NT2/D1 (cell line): ENCODE measurements around the gene ADORA2A.

ENCODE experiments used
- DNase-seq: peaks from one replicate; pipeline ENCODE4 v3.0.0-alpha.2; 2011; ENCODE audit warnings: low read depth, low spot score
- H3K27me3 ChIP-seq: 2 replicates; pipeline ENCODE4 v1.6.0; 2011; ENCODE audit warnings: mild to moderate bottlenecking; ENCODE audit not compliant: insufficient read length, insufficient read depth
- H3K36me3 ChIP-seq: 2 replicates; pipeline ENCODE4 v1.6.1; 2011; ENCODE audit warnings: mild to moderate bottlenecking, low read length, mixed read lengths; ENCODE audit not compliant: insufficient read depth, insufficient read length
- H3K4me1 ChIP-seq: 2 replicates; pipeline ENCODE4 v1.5.1; 2011; ENCODE audit not compliant: insufficient read depth, insufficient read length
- H3K4me3 ChIP-seq: 2 replicates; pipeline ENCODE4 v1.5.1; 2011; ENCODE audit warnings: low read depth; ENCODE audit not compliant: insufficient read length
- H3K9ac ChIP-seq: 2 replicates; pipeline ENCODE4 v1.6.0; 2011; ENCODE audit warnings: low read depth; ENCODE audit not compliant: insufficient read length
- H3K9me3 ChIP-seq: 2 replicates; pipeline ENCODE4 v1.5.1; 2011; ENCODE audit warnings: mild to moderate bottlenecking, low read length; ENCODE audit not compliant: insufficient read depth
- SUZ12 ChIP-seq: IDR thresholded peaks from 2 replicates; pipeline ENCODE4 v1.6.1; 2011; ENCODE audit not compliant: insufficient read length, insufficient read depth; ENCODE audit errors: extremely low read depth
- YY1 ChIP-seq: IDR thresholded peaks from 2 replicates; pipeline ENCODE4 v1.6.1; 2011; ENCODE audit not compliant: insufficient read length, insufficient read depth
- ZNF274 ChIP-seq: IDR thresholded peaks from 2 replicates; pipeline ENCODE4 v1.6.1; 2011; ENCODE audit warnings: mild to moderate bottlenecking, low read depth, low read length

ADORA2A gene

GRCh38 chr22:24404561-24405275 lies 22.7 kb upstream of the ADORA2A start:
- Histone ChIP-seq H3K9me3 (no peaks in the 10 kb centered on the region), H3K4me3 (no peak overlapping the region), H3K4me1 (peaks cover 7% of the 10 kb centered on the region), H3K36me3 (peaks cover 60% of the 10 kb centered on the region), H3K27me3 (no peaks in the 10 kb centered on the region), H3K9ac (no peak overlapping the region)
- TF ChIP-seq YY1 (no peak), SUZ12 (no peak), ZNF274 (no peak)
- DNase-seq: no peak

DNA sequence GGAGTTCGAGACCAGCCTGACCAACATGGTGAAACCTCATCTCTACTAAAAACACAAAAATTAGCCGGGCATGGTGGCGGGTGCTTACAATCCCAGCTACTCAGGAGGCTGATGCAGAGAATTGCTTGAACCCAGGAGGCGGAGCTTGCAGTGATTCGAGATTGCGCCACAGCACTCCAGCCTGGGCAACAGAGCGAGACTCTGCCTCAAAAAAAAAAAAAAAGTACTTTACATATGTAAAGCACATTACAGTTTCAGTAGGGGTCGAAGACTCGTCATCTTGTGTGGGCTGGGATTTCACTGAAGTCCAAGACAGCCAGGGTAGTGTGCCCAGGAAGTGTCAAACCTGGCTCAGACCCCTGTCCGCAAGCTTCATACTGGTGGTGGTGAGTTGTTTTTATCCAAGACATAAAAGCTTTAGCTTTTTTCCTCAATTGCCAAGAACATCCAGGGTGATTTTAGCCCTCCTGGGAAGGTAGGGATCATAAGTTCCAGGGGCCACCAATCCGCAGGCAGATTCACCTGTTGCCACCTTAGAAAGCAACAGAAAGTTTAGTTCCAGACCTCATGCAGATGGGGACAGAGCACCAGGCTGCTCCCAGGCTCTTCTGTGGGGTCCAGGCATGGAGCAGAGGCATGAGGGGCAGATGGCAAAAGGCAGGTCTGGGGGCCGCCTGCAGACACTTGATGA lies 21.6 kb upstream of the ADORA2A start:
- DNase-seq: no peak
- peaks cover 9% of the 10 kb centered on the region for H3K4me1 ChIP-seq
- H3K36me3 ChIP-seq: peaks cover 59% of the 10 kb centered on the region
- no peaks in the 10 kb centered on the region for H3K9me3 ChIP-seq
- H3K27me3 ChIP-seq: no peaks in the 10 kb centered on the region
- no peak overlapping the region for H3K9ac ChIP-seq
- no peak overlapping the region for H3K4me3 ChIP-seq
- no peak for TF ChIP-seq SUZ12
- no peak for TF ChIP-seq ZNF274
- TF ChIP-seq YY1: no peak

DNA sequence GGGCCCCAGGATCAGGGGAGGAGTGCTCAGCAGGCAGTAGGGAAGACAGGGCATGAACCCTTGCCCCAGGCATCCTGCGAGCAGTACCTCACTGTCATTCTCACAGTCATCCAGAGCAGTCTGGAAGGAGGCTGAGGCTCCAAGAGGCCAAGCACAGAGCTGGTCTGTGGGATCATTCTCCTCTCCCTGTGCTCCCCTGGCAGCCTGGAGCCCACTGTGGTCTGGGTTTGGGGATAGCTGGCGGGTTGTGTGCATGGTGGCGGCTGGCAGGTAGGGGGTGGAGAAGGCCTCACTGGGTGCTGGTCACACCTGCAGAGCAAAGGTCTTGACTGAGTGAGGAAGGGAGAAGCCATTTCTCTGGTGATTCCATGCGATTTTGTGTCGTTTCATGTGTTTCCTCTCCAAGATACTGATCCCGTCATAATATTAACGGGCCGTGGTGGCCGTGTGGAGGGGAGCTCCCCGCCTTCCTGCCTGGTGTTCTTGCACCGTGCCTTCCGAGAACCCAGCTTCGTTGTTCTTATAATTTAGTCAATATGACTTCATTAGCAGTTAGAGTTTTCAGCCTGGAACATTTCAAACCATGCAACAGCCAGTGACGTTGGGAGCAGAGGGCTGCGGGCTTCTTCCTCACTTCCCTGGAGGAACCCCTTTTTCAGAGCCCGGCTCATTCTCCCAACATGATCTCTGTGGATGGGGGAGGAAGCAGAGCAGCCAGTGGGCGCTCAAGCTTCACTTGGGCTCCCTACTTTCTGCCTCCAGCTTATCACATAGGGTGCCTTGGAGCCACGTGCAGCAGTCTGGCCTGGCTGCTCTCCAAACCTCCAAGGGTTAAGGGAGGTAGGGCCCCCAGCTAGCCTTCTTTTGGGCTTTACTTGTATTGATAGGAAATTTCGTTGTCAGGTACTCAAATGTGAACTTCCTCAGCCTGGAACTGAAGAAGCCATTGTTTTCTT lies 20.8 kb upstream of the ADORA2A start:
- Histone ChIP-seq H3K36me3 (peaks cover 54% of the 10 kb centered on the region), H3K9me3 (no peaks in the 10 kb centered on the region), H3K4me3 (no peak overlapping the region), H3K27me3 (no peaks in the 10 kb centered on the region), H3K9ac (no peak overlapping the region), H3K4me1 (peaks cover 9% of the 10 kb centered on the region)
- DNase-seq: no peak
- TF ChIP-seq SUZ12: no peak
- no peak for TF ChIP-seq YY1
- no peak for TF ChIP-seq ZNF274

- H3K27me3 ChIP-seq: no peaks in the 10 kb centered on the region
- DNase-seq: no peak
- TF ChIP-seq YY1 (no peak), ZNF274 (no peak), SUZ12 (no peak)
- H3K4me1 ChIP-seq: peaks cover 9% of the 10 kb centered on the region
- peaks cover 55% of the 10 kb centered on the region for H3K36me3 ChIP-seq
- no peak overlapping the region for H3K4me3 ChIP-seq
- H3K9ac ChIP-seq: no peak overlapping the region
- no peaks in the 10 kb centered on the region for H3K9me3 ChIP-seq
Measured at GRCh38 chr22:24407278-24407665, 20.1 kb upstream of the ADORA2A start.

DNA sequence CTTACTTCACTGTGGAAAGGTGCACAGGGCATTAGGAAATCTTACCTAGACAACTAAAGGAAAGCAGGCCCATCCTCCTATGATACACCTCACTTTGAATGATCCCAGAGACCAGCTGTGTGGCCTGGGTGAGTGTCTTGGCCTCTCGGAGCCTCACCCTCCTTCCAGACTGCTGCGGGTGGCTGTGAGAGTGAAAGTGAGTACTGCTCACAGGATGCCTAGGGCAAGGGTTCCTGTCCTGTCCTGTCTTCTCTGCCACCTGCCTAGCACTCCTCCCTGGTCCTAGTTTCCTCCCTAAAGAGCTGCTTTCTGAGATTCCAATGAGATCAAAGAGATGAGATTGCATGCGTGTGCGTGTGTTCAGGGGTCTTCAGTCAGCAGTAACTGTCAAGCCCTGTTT lies 19.5 kb upstream of the ADORA2A start:
- TF ChIP-seq SUZ12: no peak
- TF ChIP-seq ZNF274: no peak
- TF ChIP-seq YY1: no peak
- H3K9me3 ChIP-seq: no peaks in the 10 kb centered on the region
- peaks cover 59% of the 10 kb centered on the region for H3K36me3 ChIP-seq
- H3K4me1 ChIP-seq: peaks cover 9% of the 10 kb centered on the region
- H3K4me3 ChIP-seq: no peak overlapping the region
- DNase-seq: no peak
- H3K9ac ChIP-seq: no peak overlapping the region
- no peaks in the 10 kb centered on the region for H3K27me3 ChIP-seq

DNA sequence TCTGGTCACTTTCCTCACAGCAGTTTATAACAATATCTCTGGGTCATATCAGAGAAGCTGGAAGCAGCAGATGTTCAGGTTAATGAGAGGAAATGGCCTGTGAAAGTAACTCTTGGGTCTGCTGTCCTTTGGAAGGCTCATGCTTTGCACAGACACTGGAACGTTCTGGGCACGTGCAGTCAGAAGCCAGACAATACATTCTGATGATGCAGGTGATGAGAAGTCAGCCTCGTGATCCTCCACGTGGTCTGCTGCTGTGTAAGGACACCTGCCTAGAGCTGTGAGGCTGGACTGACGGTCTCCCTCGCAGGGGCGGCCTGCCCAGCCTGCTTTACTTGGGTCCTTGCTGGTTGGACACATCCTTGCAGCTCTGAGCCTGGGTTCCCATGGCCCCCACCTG lies 18.8 kb upstream of the ADORA2A start:
- Histone ChIP-seq H3K4me3 (no peak overlapping the region), H3K9me3 (no peaks in the 10 kb centered on the region), H3K36me3 (peaks cover 64% of the 10 kb centered on the region), H3K4me1 (peaks cover 9% of the 10 kb centered on the region), H3K27me3 (no peaks in the 10 kb centered on the region), H3K9ac (no peak overlapping the region)
- no peak for TF ChIP-seq YY1
- no peak for TF ChIP-seq ZNF274
- TF ChIP-seq SUZ12: no peak
- no peak for DNase-seq
